NCI-H1930 (cell line): ENCODE data around the gene HHATL.

Experiments used
- DNase-seq, 2 experiments: peaks; one replicate each; lab custom pipeline; 2025; lab: John Stamatoyannopoulos, UW

HHATL gene

GRCh38 chr3:42663581-42664437 is 38.8 kb downstream of the HHATL start:
- no peak for DNase-seq

DNA sequence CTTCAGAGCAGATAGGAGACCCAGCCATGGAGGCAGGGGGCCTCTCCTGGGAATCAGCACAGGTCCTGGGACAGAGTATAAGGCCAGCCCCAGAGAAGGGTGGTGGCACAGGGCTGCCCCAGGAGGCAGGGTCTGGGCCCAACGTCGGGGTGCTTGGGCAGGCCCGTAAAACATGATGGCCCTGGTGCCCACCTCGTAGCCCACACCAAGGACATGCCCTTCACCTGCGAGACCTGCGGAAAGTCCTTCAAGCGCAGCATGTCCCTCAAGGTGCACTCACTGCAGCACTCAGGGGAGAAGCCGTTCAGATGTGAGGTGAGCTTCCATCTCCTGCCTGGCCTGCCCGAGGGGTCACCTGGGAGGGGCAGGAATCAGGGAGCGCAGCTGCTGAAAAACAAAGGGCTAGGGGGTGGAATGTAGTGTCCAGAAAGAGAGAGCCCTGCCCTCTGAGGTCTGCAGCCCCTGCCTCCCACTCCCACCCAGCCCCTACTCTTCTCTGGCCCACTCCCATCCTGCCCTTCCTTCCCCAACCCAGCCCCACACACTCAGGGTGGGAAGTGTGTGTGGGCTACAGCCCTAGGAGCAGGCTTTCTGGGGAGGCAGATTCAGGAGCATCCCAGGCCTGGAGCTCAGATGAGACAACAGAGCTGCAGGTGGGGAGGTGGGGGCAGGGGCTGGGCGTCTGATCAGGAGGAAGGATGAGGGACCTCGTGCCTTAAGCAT is 39.6 kb downstream of the HHATL start:
- DNase-seq, result no peak

GRCh38 chr3:42662037-42662812 is 40.4 kb downstream of the HHATL start:
- no peak for DNase-seq

DNA sequence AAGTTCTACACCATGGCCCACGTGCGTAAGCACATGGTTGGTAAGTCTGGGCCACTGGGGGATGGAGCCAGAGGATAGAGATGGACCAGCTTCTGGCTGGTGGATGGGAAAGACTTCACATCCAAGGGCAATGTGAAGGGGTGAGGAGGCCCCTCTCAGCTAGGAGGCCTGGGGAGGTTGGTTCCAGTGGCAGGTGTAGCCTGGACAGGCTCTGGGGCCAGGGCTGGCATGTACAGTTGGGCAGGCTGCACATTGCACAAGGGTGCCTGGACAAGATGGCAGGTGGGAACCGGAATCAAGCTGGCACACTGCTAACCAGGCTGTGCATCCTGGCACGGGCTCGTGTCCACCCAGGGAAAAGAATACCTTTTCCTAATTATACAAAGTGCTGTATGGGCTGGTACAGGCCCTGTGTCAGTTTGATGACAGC is 41.0 kb downstream of the HHATL start:
- no peak for DNase-seq

- no peak for DNase-seq
Observed at GRCh38 chr3:42660898-42661297, 41.7 kb downstream of the HHATL start.

DNA sequence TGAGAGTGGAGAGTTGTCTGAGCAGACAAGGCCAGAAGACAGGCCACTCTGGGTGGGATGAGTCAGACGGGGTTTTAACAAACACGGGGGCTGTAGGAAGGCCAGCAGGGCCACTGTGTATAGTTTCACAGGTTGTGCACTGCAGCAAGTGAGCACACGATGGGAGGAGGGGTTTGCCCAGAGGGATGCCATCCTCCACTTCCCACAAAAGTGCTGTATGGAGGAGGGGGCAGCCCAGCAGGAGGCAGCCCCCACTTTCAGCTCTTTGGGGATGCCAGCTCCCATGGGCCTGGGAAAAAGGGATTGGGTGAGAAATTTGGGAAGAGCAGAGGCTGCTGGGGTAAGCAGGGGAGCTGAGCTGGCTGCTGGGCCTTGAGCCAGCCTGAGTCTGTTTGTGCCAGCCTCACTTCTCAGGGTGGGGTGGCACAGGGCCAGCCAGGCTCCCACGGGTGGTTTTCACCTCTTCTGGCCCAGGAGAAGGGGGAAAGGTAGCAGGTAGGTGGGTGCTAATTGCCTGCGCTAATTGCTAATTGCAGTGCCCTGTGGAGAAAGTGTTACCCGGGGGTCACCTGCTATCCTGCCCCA is 42.4 kb downstream of the HHATL start:
- no peak for DNase-seq

DNA sequence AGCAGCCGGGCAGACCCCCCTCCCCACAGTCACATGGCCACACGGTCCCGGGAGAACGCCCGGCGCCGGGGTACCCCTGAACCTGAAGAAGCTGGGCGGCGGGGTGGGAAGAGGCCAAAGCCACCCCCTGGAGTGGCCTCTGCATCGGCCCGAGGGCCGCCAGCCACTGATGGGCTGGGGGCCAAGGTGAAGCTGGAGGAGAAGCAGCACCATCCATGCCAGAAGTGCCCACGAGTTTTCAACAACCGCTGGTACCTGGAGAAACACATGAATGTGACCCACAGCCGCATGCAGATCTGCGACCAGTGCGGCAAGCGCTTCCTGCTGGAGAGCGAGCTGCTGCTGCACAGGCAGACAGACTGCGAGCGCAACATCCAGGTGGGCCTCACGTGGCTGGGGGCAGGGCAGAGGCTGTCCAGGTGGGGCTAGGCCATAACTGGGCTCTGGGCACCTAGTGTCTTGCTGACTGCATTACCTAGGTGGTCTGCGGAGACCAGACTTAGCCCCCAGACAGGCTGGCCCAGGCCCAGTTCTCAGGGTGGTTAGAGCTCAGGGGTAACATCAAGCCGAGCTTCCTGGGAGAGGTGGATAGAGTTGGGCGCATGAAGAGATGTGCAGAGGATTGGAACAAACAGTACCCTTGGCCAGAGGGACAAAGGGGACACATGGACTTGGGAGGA is 43.0 kb downstream of the HHATL start:
- no peak for DNase-seq

GRCh38 chr3:42658771-42659390 is 43.7 kb downstream of the HHATL start:
- no peak for DNase-seq

DNA sequence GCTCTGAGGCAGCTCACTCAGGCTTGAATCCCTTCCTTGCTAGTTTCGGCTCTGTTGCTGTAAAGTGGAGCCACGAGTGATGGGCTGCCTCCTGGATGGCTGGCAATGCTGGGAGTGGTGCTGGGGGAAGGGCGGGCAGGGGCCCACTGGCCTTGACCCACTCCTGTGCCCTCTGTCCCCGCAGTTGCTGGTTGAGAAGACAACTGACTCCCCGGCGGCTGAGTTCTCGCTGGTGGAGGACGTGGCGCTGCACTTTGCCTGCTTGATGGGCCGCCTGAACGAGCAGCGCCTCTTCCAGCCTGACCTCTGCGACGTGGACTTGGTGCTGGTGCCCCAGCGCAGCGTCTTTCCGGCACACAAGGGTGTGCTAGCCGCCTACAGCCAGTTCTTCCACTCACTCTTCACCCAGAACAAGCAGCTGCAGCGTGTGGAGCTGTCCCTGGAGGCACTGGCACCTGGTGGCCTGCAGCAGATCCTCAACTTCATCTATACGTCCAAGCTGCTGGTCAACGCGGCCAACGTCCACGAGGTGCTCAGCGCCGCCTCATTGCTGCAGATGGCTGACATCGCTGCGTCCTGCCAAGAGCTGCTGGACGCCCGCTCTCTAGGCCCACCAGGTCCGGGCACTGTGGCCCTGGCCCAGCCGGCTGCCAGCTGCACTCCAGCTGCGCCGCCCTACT is 44.4 kb downstream of the HHATL start:
- DNase-seq, result no peak

DNA sequence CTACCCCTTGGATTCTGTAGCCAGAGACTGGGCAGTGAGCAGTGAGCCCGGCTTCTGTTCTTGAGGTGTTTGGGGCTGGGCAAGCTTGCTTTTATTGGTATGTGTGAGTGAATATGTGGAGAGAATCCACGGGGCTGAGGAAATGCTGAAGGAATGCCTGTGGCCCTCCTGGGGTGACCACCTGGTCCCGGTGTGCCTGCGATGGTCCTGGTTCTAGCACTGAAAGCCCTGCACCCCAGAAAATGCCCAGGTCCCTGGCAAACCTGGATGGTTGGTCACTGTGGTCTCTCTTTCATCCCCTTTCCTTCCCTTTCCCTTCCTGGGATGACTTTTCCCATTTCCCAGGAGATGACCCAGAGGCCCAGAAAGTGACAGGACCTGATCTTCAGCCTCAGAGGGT is 44.9 kb downstream of the HHATL start:
- no peak for DNase-seq

DNA sequence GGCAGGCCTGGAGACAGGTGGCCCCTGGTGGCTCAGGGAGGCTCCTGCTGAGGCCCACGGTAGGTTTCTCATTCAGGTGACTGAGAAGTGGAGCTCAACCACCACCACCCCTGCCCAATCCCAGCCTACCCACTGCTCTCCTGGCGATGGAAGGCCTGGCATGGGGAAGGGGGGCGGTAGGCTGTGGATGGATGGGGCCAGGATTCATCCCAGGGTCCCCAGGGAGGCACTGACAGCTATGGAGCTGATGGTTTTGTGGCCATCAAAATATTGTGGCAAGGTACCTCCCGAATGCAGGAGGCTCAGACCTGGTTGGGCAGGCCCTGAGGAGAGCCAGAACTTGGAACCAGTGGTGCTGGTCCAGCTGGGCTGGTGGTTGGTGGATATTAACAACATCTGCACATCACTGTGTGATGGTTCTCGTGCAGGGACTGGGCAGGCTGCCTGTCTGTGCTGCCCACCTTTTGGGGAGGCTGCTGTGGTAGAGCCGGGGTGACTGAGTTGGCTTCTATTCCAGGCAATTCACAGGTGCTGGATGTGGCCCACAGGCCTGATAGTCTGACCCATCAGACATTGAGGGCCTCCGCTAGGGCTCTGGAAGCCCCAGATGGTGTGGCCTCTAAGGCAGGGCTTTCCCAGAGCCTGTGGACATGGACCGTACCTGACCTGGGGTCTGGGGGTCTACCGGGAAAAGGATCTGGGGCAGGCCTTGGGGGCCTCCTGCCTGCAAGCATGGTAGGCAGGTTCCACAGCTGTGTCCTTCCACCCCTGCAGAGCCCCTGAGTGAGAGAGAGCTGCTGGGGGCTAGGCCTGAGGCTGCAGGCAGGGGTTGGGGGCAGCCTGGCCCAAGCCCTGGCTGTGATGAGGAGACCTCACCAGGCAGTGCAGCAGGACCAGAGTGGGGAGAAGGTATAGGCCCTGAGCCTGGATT is 45.7 kb downstream of the HHATL start:
- DNase-seq, result no peak

GRCh38 chr3:42655980-42656679 is 46.5 kb downstream of the HHATL start:
- no peak for DNase-seq

DNA sequence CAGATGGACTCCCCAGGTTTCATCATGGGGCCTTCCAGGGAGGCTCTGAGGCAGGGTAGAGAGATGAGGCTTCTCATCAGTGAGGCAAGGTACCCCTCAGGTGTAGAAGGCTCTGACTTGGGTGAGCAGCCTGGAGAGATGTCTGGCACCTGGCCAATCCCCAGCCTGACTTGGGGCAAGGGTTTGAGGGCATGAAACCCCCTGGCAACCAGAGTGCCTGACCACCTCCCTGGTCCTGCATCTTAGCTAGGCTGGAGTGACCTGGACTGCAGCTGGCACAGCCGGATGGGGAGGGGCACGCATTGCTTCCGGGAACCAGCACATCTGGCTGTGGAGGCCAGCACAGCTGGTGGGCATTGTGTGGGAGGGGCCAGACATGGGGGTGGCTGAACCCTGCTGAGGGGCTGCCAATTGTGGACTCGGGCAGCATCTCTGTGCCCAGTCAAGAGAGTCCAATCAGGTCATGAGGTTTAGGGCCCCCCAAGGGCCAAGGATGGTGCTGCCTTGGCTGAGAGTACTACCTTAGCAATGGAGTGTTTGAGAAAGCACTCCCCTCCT is 47.2 kb downstream of the HHATL start:
- DNase-seq, result no peak

DNA sequence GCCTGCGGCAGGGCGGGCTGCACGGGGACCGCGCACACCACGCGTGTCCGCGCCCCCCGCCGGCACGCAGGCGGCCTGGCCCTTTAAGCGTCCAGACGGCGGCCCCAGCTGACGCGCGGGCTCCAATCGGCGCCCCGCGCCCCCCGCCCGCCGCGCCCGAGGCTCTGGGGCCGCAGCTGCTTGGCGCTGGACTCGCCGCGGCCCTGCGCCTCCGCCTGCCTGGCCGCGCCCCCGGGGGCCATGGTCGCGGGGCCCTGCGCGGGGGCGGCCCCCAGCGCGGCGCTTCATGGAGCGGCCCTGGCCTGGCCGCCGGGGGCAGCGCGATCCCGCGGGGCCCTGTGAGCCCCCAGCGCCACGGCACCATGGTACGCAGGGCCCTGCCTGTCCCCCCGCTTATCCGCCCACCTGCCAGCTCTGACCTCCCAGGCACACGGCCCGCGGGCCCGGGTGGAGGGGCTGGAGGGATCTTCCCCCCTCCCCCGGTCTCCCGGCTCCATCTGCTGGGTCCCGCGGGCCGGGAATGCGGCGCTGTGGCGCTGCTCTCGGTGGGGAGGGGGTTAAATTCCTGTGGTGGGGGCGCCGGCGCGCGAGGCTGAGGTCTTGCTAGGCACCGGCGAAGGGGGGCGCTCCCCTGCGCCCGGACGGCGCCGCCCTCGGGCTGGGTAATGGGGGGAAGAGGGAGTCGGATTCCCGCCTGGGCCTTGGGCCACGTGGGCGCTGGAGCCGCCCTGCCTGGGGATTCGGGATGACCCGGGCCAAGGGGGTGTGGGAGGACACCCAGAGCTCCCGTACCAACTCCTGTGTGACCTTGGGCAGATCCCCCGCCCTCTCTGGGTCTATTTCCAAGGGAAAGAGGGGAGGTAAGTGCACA is 48.0 kb downstream of the HHATL start:
- peak in 1 of 2 experiments; percentile 15 for DNase-seq

GRCh38 chr3:42653560-42654330 is 48.9 kb downstream of the HHATL start, which contains the start of gene ZBTB47:
Gene ZBTB47 (plus strand): TSS chr3:42653697. CDS start chr3:42658356, 4,659 bp downstream.
- DNase-seq, result no peak

DNA sequence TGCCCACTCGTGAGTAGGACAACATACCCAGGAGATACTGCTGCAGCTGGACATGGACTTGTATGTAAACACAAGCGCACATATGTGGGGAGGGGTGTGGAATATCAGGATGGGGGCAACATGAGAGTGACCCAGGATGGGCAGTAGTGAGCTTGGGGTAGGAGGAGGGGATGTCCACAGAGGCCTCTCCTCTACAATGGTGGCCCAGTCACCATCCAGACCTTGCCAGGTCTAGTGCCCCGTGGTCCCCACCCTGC is 49.4 kb downstream of the HHATL start:
- DNase-seq, result no peak
